Astrocyte (in vitro differentiated cells and primary cell): ENCODE measurements around the gene AGPAT4. TPM values are rescaled to one million over a fixed set of nuclear protein-coding genes. Genes with fewer than 3 reads are reported as not detected.

Experiments used
- DNase-seq: peaks from one replicate; pipeline ENCODE4 v3.0.0-alpha.2; 2010; ENCODE audit warnings: low read depth
- FAIRE-seq: peaks from 2 replicates; lab custom pipeline; 2011; peaks lifted over from hg19 to GRCh38; lab: Jason Lieb, UNC
- H2AFZ ChIP-seq: 2 replicates; pipeline ENCODE4 v1.6.0; 2012; ENCODE audit warnings: low read depth, low read length, inconsistent platforms
- H3K27ac ChIP-seq: 2 replicates; pipeline ENCODE4 v1.5.1; 2011; ENCODE audit warnings: low read depth, low read length, inconsistent platforms
- H3K27me3 ChIP-seq: 2 replicates; pipeline ENCODE4 v1.6.0; 2011; ENCODE audit warnings: low read length, inconsistent platforms; ENCODE audit not compliant: insufficient read depth
- H3K36me3 ChIP-seq: 2 replicates; pipeline ENCODE4 v1.5.1; 2011; ENCODE audit warnings: low read length, inconsistent platforms; ENCODE audit not compliant: insufficient read depth
- H3K4me1 ChIP-seq: 2 replicates; pipeline ENCODE4 v1.5.1; 2011; ENCODE audit warnings: low read length, inconsistent platforms; ENCODE audit not compliant: insufficient read depth
- H3K4me2 ChIP-seq: 2 replicates; pipeline ENCODE4 v1.6.0; 2012; ENCODE audit warnings: low read length, inconsistent platforms
- H3K4me3 ChIP-seq: 2 replicates; pipeline ENCODE4 v1.5.1; 2011; ENCODE audit warnings: low read depth, mild to moderate bottlenecking, low read length, inconsistent platforms; ENCODE audit not compliant: insufficient read depth
- H3K79me2 ChIP-seq: 2 replicates; pipeline ENCODE4 v1.6.0; 2012; ENCODE audit warnings: mild to moderate bottlenecking, low read length, inconsistent platforms; ENCODE audit not compliant: insufficient read depth
- H3K9ac ChIP-seq: 2 replicates; pipeline ENCODE4 v1.6.0; 2012; ENCODE audit warnings: mild to moderate bottlenecking, low read length, inconsistent platforms
- H3K9me3 ChIP-seq: 2 replicates; pipeline ENCODE4 v1.5.1; 2012; ENCODE audit warnings: low read depth, mild to moderate bottlenecking, low read length, inconsistent platforms; ENCODE audit not compliant: insufficient read depth
- H4K20me1 ChIP-seq: 2 replicates; pipeline ENCODE4 v1.6.0; 2012; ENCODE audit warnings: low read length, inconsistent platforms; ENCODE audit not compliant: insufficient read depth
- H3K27ac Mint-ChIP-seq: one replicate; pipeline ENCODE4 v1.8.0; 2021; ENCODE audit warnings: mild to moderate bottlenecking, mixed read lengths; ENCODE audit not compliant: unreplicated experiment
- H3K27me3 Mint-ChIP-seq: one replicate; pipeline ENCODE4 v1.8.0; 2021; ENCODE audit warnings: low read depth, mixed read lengths; ENCODE audit not compliant: unreplicated experiment
- H3K36me3 Mint-ChIP-seq: one replicate; pipeline ENCODE4 v1.8.0; 2021; ENCODE audit warnings: low read depth, mixed read lengths; ENCODE audit not compliant: unreplicated experiment
- H3K4me1 Mint-ChIP-seq: one replicate; pipeline ENCODE4 v1.8.0; 2021; ENCODE audit warnings: low read depth, mixed read lengths; ENCODE audit not compliant: unreplicated experiment
- H3K4me3 Mint-ChIP-seq: one replicate; pipeline ENCODE4 v1.8.0; 2021; ENCODE audit warnings: mild to moderate bottlenecking, moderate library complexity, mixed read lengths; ENCODE audit not compliant: unreplicated experiment
- H3K9me3 Mint-ChIP-seq: one replicate; pipeline ENCODE4 v1.8.0; 2021; ENCODE audit warnings: mild to moderate bottlenecking, mixed read lengths; ENCODE audit not compliant: unreplicated experiment
- CTCF ChIP-seq: IDR thresholded peaks from 2 replicates; pipeline ENCODE4 v1.5.1; 2011; ENCODE audit warnings: low read depth, mild to moderate bottlenecking, inconsistent platforms, low read length, moderate library complexity; ENCODE audit not compliant: insufficient read depth
- EZH2 ChIP-seq: IDR thresholded peaks from 2 replicates; pipeline ENCODE4 v1.6.1; 2012; ENCODE audit warnings: mild to moderate bottlenecking, low read length, inconsistent platforms; ENCODE audit not compliant: insufficient read depth
- total RNA-seq: library from RNA; stranded (reverse); gene quantifications from 2 replicates; pipeline ENCODE4 v1.2.1, GENCODE V29; 2021

AGPAT4 gene
- total RNA-seq, 1 donor from 2014 or later, result 27.2 TPM

GRCh38 chr6:161107779-161108730 lies 165.8 kb downstream of the AGPAT4 start:
- TF ChIP-seq CTCF (no peak), EZH2 (no peak)
- Mint-ChIP-seq H3K36me3 (peaks cover 29% of the 10 kb centered on the region), H3K9me3 (no peaks in the 10 kb centered on the region), H3K27ac (no peak overlapping the region), H3K27me3 (no peaks in the 10 kb centered on the region), H3K4me1 (peaks cover 17% of the 10 kb centered on the region), H3K4me3 (no peak overlapping the region)
- no peaks in the 10 kb centered on the region for H3K79me2 ChIP-seq
- no peak for DNase-seq
- no peak overlapping the region for H2AFZ ChIP-seq
- no peaks in the 10 kb centered on the region for H3K27me3 ChIP-seq
- no peak overlapping the region for H3K4me2 ChIP-seq
- no peaks in the 10 kb centered on the region for H4K20me1 ChIP-seq
- H3K4me1 ChIP-seq, result peaks cover 16% of the 10 kb centered on the region
- FAIRE-seq, result no peak
- no peak overlapping the region for H3K4me3 ChIP-seq
- no peak overlapping the region for H3K27ac ChIP-seq
- no peaks in the 10 kb centered on the region for H3K9me3 ChIP-seq
- peaks cover 49% of the 10 kb centered on the region for H3K36me3 ChIP-seq
- H3K9ac ChIP-seq, result no peak overlapping the region

- no peak overlapping the region for H3K4me3 Mint-ChIP-seq
- peaks cover 32% of the 10 kb centered on the region for H3K36me3 ChIP-seq
- FAIRE-seq (no peak), DNase-seq (no peak)
- H3K9me3 Mint-ChIP-seq, result no peaks in the 10 kb centered on the region
- H4K20me1 ChIP-seq, result no peaks in the 10 kb centered on the region
- H3K27me3 ChIP-seq, result no peaks in the 10 kb centered on the region
- peak overlapping the region; percentile 30 for H3K27ac ChIP-seq
- no peak for TF ChIP-seq EZH2
- TF ChIP-seq CTCF, result no peak
- no peaks in the 10 kb centered on the region for H3K79me2 ChIP-seq
- no peaks in the 10 kb centered on the region for H3K9me3 ChIP-seq
- H3K27me3 Mint-ChIP-seq, result no peaks in the 10 kb centered on the region
- no peak overlapping the region for H3K4me2 ChIP-seq
- no peak overlapping the region for H3K4me3 ChIP-seq
- H3K4me1 Mint-ChIP-seq, result peaks cover 17% of the 10 kb centered on the region
- peaks cover 24% of the 10 kb centered on the region for H3K36me3 Mint-ChIP-seq
- H3K27ac Mint-ChIP-seq, result no peak overlapping the region
- no peak overlapping the region for H2AFZ ChIP-seq
- H3K9ac ChIP-seq, result no peak overlapping the region
- H3K4me1 ChIP-seq, result peaks cover 16% of the 10 kb centered on the region
Observed at GRCh38 chr6:161105408-161105807, 168.5 kb downstream of the AGPAT4 start.

GRCh38 chr6:161104966-161105365 lies 168.9 kb downstream of the AGPAT4 start:
- H3K4me3 ChIP-seq, result no peak overlapping the region
- peaks cover 17% of the 10 kb centered on the region for H3K4me1 Mint-ChIP-seq
- no peaks in the 10 kb centered on the region for H3K27me3 Mint-ChIP-seq
- no peak for FAIRE-seq
- H3K4me3 Mint-ChIP-seq, result no peak overlapping the region
- H3K4me2 ChIP-seq, result no peak overlapping the region
- no peak overlapping the region for H3K9ac ChIP-seq
- TF ChIP-seq CTCF (no peak), EZH2 (no peak)
- H3K79me2 ChIP-seq, result no peaks in the 10 kb centered on the region
- H2AFZ ChIP-seq, result no peak overlapping the region
- peak overlapping the region; percentile 32 for H3K27ac ChIP-seq
- H3K27ac Mint-ChIP-seq, result peak overlapping the region; percentile 70
- H3K9me3 Mint-ChIP-seq, result no peaks in the 10 kb centered on the region
- peaks cover 16% of the 10 kb centered on the region for H3K4me1 ChIP-seq
- no peaks in the 10 kb centered on the region for H3K27me3 ChIP-seq
- no peaks in the 10 kb centered on the region for H3K9me3 ChIP-seq
- peaks cover 20% of the 10 kb centered on the region for H3K36me3 Mint-ChIP-seq
- H4K20me1 ChIP-seq, result no peaks in the 10 kb centered on the region
- DNase-seq, result peak; percentile 63
- H3K36me3 ChIP-seq, result peaks cover 30% of the 10 kb centered on the region
